DND-41 (cell line): ENCODE measurements around the gene PHF3.

Experiments
- CTCF ChIP-seq: IDR thresholded peaks from 2 replicates; pipeline ENCODE4 v1.5.1; 2012; ENCODE audit warnings: borderline replicate concordance, low read length, moderate library complexity, mild to moderate bottlenecking; ENCODE audit not compliant: poor library complexity, severe bottlenecking; ENCODE audit errors: extremely low read depth
- EZH2 ChIP-seq: IDR thresholded peaks from 3 replicates; pipeline ENCODE4 v1.6.1; 2012; ENCODE audit warnings: borderline replicate concordance, low read depth, mild to moderate bottlenecking, moderate library complexity, low read length, inconsistent platforms; ENCODE audit not compliant: severe bottlenecking

GRCh38 chr6:63589952-63590411 lies 45.6 kb upstream of the PHF3 start:
- TF ChIP-seq CTCF, result no peak
- no peak for TF ChIP-seq EZH2
